SK-N-SH (cell line): ENCODE results near the gene TBXT. TPM values are rescaled to one million over a fixed set of nuclear protein-coding genes. Genes with fewer than 3 reads are reported as not detected.

Experiments
- CTCF ChIA-PET: fragments of 300-600, 350-600 bp; formaldehyde crosslinking; extraction: SDS; loops from one replicate; lab custom pipeline; 2021; lab: Yijun Ruan, JAX
- POLR2A ChIA-PET: fragments of 350-600 bp; sonication (Branson Sonifier 250); formaldehyde crosslinking; extraction: SDS; loops from one replicate; lab custom pipeline; 2020; ENCODE audit warnings: antibody characterized with exemption, inconsistent platforms; lab: Yijun Ruan, JAX
- DNase-seq: peaks from one replicate; pipeline ENCODE4 v3.0.0; 2012
- H2AFZ ChIP-seq: fragments of 200-600 bp; sonication (generic); 2 replicates; pipeline ENCODE4 v1.8.1; 2016; ENCODE audit warnings: antibody characterized with exemption, mild to moderate bottlenecking, low read depth
- H3F3A ChIP-seq: fragments of 200-600 bp; sonication (generic); replicated peaks from 2 replicates; pipeline ENCODE3; 2016; ENCODE audit warnings: antibody characterized with exemption, mild to moderate bottlenecking; ENCODE audit not compliant: insufficient read depth
- H3K27ac ChIP-seq, 2 experiments: fragments of 200-500 bp in 1 of 2; fragments of 200-600 bp in 1 of 2; sonication (Bioruptor generic) in 1 of 2; sonication (generic), shearing (Covaris generic) in 1 of 2; 2 replicates each; pipeline versions ENCODE4 v1.5.1 to v1.6.1; 2014 to 2016; ENCODE audit warnings: low read depth in 2 of 2, inconsistent platforms in 1 of 2, low read length in 1 of 2, mild to moderate bottlenecking in 1 of 2, mixed read lengths in 1 of 2
- H3K27me3 ChIP-seq: fragments of 200-600 bp; sonication (generic), shearing (Covaris generic); 2 replicates; pipeline ENCODE4 v1.6.1; 2016; ENCODE audit warnings: mixed run types; ENCODE audit not compliant: insufficient read depth
- H3K36me3 ChIP-seq, 2 experiments: fragments of 200-500 bp in 1 of 2; fragments of 200-600 bp in 1 of 2; sonication (Bioruptor generic) in 1 of 2; sonication (generic) in 1 of 2; replicated peaks in 1 of 2; 2 replicates each; pipeline versions ENCODE3 to v1.5.1; 2014 to 2016; ENCODE audit warnings: low read length in 1 of 2, mild to moderate bottlenecking in 1 of 2; ENCODE audit not compliant: insufficient read depth in 2 of 2, control insufficient read depth in 1 of 2
- H3K4me1 ChIP-seq, 2 experiments: fragments of 200-500 bp in 1 of 2; fragments of 200-600 bp in 1 of 2; sonication (Bioruptor generic) in 1 of 2; sonication (generic), shearing (Covaris generic) in 1 of 2; 2 replicates each; pipeline versions ENCODE4 v1.5.1 to v1.6.1; 2014 to 2016; ENCODE audit warnings: low read depth in 1 of 2, low read length in 1 of 2, mixed run types in 1 of 2; ENCODE audit not compliant: insufficient read depth in 2 of 2, control insufficient read depth in 1 of 2
- H3K4me2 ChIP-seq: fragments of 200-600 bp; sonication (generic), shearing (Covaris generic); 2 replicates; pipeline ENCODE4 v1.6.1; 2017; ENCODE audit warnings: mixed run types
- H3K4me3 ChIP-seq, 2 experiments: fragments of 200-500 bp in 1 of 2; fragments of 200-600 bp in 1 of 2; sonication (Bioruptor generic) in 1 of 2; sonication (generic), shearing (Covaris generic) in 1 of 2; 2 replicates each; pipeline versions ENCODE4 v1.5.1 to v1.8.1; 2014 to 2016; ENCODE audit warnings: low read depth in 2 of 2, inconsistent platforms in 1 of 2, low read length in 1 of 2, mild to moderate bottlenecking in 1 of 2, mixed read lengths in 1 of 2, moderate library complexity in 1 of 2
- H3K79me2 ChIP-seq: fragments of 200-600 bp; sonication (generic); 2 replicates; pipeline ENCODE4 v1.8.1; 2017; ENCODE audit warnings: mild to moderate bottlenecking; ENCODE audit not compliant: insufficient read depth
- H3K9ac ChIP-seq: fragments of 200-600 bp; sonication (generic); 2 replicates; pipeline ENCODE4 v1.6.1; 2017; ENCODE audit warnings: mixed run types
- H3K9me2 ChIP-seq: fragments of 200-600 bp; sonication (generic); 2 replicates; pipeline ENCODE4 v1.6.1; 2017; ENCODE audit warnings: mixed run types
- H3K9me3 ChIP-seq: fragments of 200-600 bp; sonication (generic); 2 replicates; pipeline ENCODE4 v1.6.1; 2017; ENCODE audit warnings: mixed run types, mild to moderate bottlenecking, moderate library complexity
- H4K20me1 ChIP-seq: fragments of 200-600 bp; sonication (generic); 2 replicates; pipeline ENCODE4 v1.6.1; 2017; ENCODE audit warnings: mild to moderate bottlenecking, mixed run types; ENCODE audit not compliant: insufficient read depth
- CHD2 ChIP-seq: fragments of 150-350 bp; IDR thresholded peaks from 2 replicates; pipeline ENCODE4 v1.6.1; 2018; ENCODE audit warnings: low read length; ENCODE audit not compliant: partially characterized antibody
- ELF1 ChIP-seq: IDR thresholded peaks from 2 replicates; pipeline ENCODE4 v1.4.0; 2012
- EP300 ChIP-seq, 2 experiments: IDR thresholded peaks; 2 replicates each; pipeline versions ENCODE4 v1.4.0 to v1.6.1; 2012; ENCODE audit warnings: borderline replicate concordance in 1 of 2, low read depth in 1 of 2, low read length in 1 of 2
- GABPA ChIP-seq: IDR thresholded peaks from 2 replicates; pipeline ENCODE4 v1.4.0; 2012; ENCODE audit warnings: low read depth, mild to moderate bottlenecking
- GATA2 ChIP-seq: sonication (generic); formaldehyde crosslinking; IDR thresholded peaks from 2 replicates; pipeline ENCODE4 v1.5.0; 2020; ENCODE audit warnings: mild to moderate bottlenecking, missing genetic modification reagents
- JUND ChIP-seq: IDR thresholded peaks from 2 replicates; pipeline ENCODE4 v1.4.0; 2012
- MEF2A ChIP-seq: IDR thresholded peaks from 2 replicates; pipeline ENCODE4 v1.4.0; 2012; ENCODE audit warnings: low read depth, borderline replicate concordance
- RCOR1 ChIP-seq: fragments of 150-350 bp; IDR thresholded peaks from 2 replicates; pipeline ENCODE4 v1.6.1; 2017; ENCODE audit warnings: antibody characterized with exemption, low read length
- RXRA ChIP-seq: IDR thresholded peaks from 2 replicates; pipeline ENCODE4 v1.4.0; 2012; ENCODE audit warnings: low read depth, mild to moderate bottlenecking, borderline replicate concordance
- SIN3A ChIP-seq: IDR thresholded peaks from 2 replicates; pipeline ENCODE4 v1.6.1; 2012; ENCODE audit warnings: low read depth, mild to moderate bottlenecking, low read length, moderate library complexity, borderline replicate concordance
- SMC3 ChIP-seq: IDR thresholded peaks from 2 replicates; pipeline ENCODE4 v1.6.1; 2012; ENCODE audit warnings: low read depth, low read length, improper control_type of control experiment
- TAF1 ChIP-seq: IDR thresholded peaks from 2 replicates; pipeline ENCODE4 v1.6.1; 2012; ENCODE audit warnings: low read depth, mild to moderate bottlenecking, low read length, moderate library complexity, borderline replicate concordance
- TCF12 ChIP-seq: IDR thresholded peaks from 2 replicates; pipeline ENCODE4 v1.4.0; 2012
- TEAD4 ChIP-seq: IDR thresholded peaks from 2 replicates; pipeline ENCODE4 v1.4.0; 2012; ENCODE audit warnings: mild to moderate bottlenecking, borderline replicate concordance; ENCODE audit not compliant: insufficient read depth
- YY1 ChIP-seq: IDR thresholded peaks from 2 replicates; pipeline ENCODE4 v1.4.0; 2012; ENCODE audit warnings: low read depth, mild to moderate bottlenecking
- WGBS: methylation state at CpG from one replicate; pipeline ENCODE4 v1.1.6; 2017; ENCODE audit warnings: low lambda C conversion rate; 5-methylcytosine and 5-hydroxymethylcytosine counted together
- polyA plus RNA-seq, 3 experiments: library from polyadenylated mRNA; depleted of rRNA; stranded (reverse); fragments of >200 nt; gene quantifications; 2 replicates each; pipeline ENCODE4 v1.2.3, GENCODE V29; 2012
- TF ChIP-seq, protein P1 (sequence below): IDR thresholded peaks from 2 replicates; pipeline ENCODE4; 2012
- TF ChIP-seq, protein P2 (sequence below): fragments of 150-350 bp; IDR thresholded peaks from 2 replicates; pipeline ENCODE4 v1.6.1; 2017; ENCODE audit warnings: antibody characterized with exemption, low read length, low read depth, borderline replicate concordance
- TF ChIP-seq, protein P3 (sequence below): fragments of 200-600 bp; sonication (generic); IDR thresholded peaks from 2 replicates; pipeline ENCODE4 v1.6.1; 2017; ENCODE audit warnings: antibody characterized with exemption, mild to moderate bottlenecking, moderate library complexity
- TF ChIP-seq, protein P4 (sequence below): IDR thresholded peaks from 2 replicates; pipeline ENCODE4 v1.4.0; 2012; ENCODE audit warnings: low read depth, borderline replicate concordance
- TF ChIP-seq, protein P5 (sequence below): IDR thresholded peaks from 2 replicates; pipeline ENCODE4 v1.6.1; 2012; ENCODE audit warnings: mild to moderate bottlenecking, low read depth, low read length, moderate library complexity

The TBXT gene
- polyA plus RNA-seq, 1 of the 3 experiments (the other 2 are of a cell fraction) = not detected

DNA sequence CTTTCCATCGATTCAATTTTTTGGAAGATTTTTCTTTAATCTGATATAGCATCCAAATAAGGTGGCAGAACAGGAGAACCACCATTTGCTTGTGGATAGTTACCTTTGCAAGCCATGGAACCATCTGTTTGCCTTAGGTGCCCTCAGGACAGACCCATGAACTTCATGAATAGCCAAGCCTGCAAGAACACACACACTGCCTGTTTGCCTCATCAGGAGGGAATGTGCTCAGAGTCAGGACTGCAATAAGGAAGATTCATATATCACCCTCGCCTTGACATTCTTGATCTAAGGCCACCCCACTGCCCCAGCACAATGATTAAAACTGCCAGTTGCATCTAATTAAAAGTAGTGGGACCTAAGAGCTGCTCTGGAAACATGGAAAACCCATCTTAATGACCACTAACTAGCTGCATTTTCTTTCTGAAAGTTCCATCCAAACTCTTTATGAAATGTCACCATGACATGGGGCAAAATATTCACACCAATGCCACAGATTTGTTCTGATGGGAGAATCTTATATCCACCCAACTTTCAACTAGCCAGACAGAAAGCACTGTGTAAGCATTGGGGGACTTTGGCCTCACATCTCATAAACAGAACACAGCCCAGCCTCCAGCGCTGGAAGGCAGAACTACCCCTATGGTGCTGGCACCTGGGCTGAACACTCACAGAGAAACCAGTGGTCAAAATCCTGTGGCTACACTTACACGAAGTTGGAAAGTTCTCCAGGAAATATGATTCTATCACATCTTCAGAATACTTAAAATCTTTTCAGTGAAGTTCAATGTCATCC lies 48.3 kb downstream of the TBXT start:
- CTCF ChIA-PET = interaction anchor here (0.7 kb wide), 1 partner anchor 269 kb away, joined by 4 read pairs; no protein-coding TSS in a partner anchor
- peak overlapping the region in 1 of 2 experiments; percentile 23; a peak in 2 of 4 replicates for H3K4me3 ChIP-seq
- POLR2A ChIA-PET = no interaction called here
- no peak overlapping the region for H2AFZ ChIP-seq
- H3K9me2 ChIP-seq = no peaks in the 10 kb centered on the region
- no peaks in the 10 kb centered on the region for H3K79me2 ChIP-seq
- WGBS = 14% methylated on average over 4 of the region's 4 CpGs
- TF ChIP-seq, protein P1, sequence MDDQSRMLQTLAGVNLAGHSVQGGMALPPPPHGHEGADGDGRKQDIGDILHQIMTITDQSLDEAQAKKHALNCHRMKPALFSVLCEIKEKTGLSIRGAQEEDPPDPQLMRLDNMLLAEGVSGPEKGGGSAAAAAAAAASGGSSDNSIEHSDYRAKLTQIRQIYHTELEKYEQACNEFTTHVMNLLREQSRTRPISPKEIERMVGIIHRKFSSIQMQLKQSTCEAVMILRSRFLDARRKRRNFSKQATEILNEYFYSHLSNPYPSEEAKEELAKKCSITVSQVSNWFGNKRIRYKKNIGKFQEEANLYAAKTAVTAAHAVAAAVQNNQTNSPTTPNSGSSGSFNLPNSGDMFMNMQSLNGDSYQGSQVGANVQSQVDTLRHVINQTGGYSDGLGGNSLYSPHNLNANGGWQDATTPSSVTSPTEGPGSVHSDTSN = no peak
- TF ChIP-seq SMC3 (no peak), GATA2 (CRISPR knock-in tag) (no peak), JUND (no peak), TEAD4 (no peak), EP300 (IDR thresholded peaks at IDR 0.05; ENCODE audit: borderline replicate concordance in 1 of 2, low read depth in 1 of 2, low read length in 1 of 2) (no peak), TAF1 (no peak), YY1 (no peak), SIN3A (no peak), RCOR1 (no peak), CHD2 (no peak), ELF1 (no peak), RXRA (no peak), MEF2A (no peak), GABPA (no peak), TCF12 (no peak)
- TF ChIP-seq, protein P2, sequence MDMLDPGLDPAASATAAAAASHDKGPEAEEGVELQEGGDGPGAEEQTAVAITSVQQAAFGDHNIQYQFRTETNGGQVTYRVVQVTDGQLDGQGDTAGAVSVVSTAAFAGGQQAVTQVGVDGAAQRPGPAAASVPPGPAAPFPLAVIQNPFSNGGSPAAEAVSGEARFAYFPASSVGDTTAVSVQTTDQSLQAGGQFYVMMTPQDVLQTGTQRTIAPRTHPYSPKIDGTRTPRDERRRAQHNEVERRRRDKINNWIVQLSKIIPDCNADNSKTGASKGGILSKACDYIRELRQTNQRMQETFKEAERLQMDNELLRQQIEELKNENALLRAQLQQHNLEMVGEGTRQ = no peak
- TF ChIP-seq, protein P3, sequence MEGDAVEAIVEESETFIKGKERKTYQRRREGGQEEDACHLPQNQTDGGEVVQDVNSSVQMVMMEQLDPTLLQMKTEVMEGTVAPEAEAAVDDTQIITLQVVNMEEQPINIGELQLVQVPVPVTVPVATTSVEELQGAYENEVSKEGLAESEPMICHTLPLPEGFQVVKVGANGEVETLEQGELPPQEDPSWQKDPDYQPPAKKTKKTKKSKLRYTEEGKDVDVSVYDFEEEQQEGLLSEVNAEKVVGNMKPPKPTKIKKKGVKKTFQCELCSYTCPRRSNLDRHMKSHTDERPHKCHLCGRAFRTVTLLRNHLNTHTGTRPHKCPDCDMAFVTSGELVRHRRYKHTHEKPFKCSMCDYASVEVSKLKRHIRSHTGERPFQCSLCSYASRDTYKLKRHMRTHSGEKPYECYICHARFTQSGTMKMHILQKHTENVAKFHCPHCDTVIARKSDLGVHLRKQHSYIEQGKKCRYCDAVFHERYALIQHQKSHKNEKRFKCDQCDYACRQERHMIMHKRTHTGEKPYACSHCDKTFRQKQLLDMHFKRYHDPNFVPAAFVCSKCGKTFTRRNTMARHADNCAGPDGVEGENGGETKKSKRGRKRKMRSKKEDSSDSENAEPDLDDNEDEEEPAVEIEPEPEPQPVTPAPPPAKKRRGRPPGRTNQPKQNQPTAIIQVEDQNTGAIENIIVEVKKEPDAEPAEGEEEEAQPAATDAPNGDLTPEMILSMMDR = no peak
- TF ChIP-seq, protein P4, sequence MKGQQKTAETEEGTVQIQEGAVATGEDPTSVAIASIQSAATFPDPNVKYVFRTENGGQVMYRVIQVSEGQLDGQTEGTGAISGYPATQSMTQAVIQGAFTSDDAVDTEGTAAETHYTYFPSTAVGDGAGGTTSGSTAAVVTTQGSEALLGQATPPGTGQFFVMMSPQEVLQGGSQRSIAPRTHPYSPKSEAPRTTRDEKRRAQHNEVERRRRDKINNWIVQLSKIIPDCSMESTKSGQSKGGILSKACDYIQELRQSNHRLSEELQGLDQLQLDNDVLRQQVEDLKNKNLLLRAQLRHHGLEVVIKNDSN = no peak
- TF ChIP-seq, protein P5, sequence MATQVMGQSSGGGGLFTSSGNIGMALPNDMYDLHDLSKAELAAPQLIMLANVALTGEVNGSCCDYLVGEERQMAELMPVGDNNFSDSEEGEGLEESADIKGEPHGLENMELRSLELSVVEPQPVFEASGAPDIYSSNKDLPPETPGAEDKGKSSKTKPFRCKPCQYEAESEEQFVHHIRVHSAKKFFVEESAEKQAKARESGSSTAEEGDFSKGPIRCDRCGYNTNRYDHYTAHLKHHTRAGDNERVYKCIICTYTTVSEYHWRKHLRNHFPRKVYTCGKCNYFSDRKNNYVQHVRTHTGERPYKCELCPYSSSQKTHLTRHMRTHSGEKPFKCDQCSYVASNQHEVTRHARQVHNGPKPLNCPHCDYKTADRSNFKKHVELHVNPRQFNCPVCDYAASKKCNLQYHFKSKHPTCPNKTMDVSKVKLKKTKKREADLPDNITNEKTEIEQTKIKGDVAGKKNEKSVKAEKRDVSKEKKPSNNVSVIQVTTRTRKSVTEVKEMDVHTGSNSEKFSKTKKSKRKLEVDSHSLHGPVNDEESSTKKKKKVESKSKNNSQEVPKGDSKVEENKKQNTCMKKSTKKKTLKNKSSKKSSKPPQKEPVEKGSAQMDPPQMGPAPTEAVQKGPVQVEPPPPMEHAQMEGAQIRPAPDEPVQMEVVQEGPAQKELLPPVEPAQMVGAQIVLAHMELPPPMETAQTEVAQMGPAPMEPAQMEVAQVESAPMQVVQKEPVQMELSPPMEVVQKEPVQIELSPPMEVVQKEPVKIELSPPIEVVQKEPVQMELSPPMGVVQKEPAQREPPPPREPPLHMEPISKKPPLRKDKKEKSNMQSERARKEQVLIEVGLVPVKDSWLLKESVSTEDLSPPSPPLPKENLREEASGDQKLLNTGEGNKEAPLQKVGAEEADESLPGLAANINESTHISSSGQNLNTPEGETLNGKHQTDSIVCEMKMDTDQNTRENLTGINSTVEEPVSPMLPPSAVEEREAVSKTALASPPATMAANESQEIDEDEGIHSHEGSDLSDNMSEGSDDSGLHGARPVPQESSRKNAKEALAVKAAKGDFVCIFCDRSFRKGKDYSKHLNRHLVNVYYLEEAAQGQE = no peak
- no peaks in the 10 kb centered on the region for H3F3A ChIP-seq
- H3K27ac ChIP-seq = no peak overlapping the region
- H3K27me3 ChIP-seq = no peaks in the 10 kb centered on the region
- H3K9ac ChIP-seq = no peak overlapping the region
- H3K4me1 ChIP-seq = no peaks in the 10 kb centered on the region
- no peaks in the 10 kb centered on the region for H4K20me1 ChIP-seq
- no peaks in the 10 kb centered on the region for H3K9me3 ChIP-seq
- no peak for DNase-seq
- H3K4me2 ChIP-seq = no peak overlapping the region; the same call in 1 of the 2 replicates
- H3K36me3 ChIP-seq = no peaks in the 10 kb centered on the region
